Fibroblast of peridontal ligament (primary cell): ENCODE data around the gene CFAP97D2.
"Not testable (repeated sequence)": the region's sequence is repeated elsewhere in the genome, so short reads cannot be mapped to it uniquely, and the experiment has no call there.

ENCODE experiments used
- DNase-seq: peaks from one replicate; pipeline ENCODE4 v3.0.0-alpha.2; 2010; ENCODE audit errors: extremely low read depth

Gene CFAP97D2

DNA sequence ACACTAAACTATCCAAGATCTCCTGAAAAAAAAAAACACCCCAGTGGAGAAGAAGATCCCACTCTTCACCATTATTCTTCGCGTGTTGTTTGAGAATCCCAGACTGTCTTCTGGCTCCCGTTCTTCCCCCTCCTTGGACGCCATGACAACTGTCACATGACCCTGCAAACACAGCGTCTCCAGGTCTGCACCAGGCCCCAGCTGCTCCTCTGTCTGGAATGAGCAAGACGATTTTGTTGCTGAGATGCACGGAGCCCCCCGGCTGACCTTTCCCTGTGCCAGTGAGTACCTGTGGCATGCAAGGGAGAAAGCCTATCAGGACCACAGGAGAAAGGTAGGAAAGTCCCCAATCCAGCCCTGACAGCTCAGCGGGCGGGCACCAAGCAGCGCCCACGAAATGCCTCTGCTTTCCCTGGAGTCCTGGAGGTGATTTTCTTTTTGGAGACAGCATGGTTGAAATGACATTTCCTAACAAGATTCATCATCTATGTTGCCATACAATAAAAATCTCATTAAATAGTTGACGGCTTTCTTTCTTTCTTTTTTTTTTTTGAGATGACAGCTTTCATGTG lies at the start of gene CFAP97D2:
Gene CFAP97D2, plus strand, starts transcription at position 171 of the 572 bp plus-strand sequence. Its CDS starts 74 bp downstream, at position 245.
- no peak for DNase-seq

- DNase-seq = no peak
Observed at GRCh38 chr13:114129649-114130062, 49.4 kb upstream of the CFAP97D2 start.

DNA sequence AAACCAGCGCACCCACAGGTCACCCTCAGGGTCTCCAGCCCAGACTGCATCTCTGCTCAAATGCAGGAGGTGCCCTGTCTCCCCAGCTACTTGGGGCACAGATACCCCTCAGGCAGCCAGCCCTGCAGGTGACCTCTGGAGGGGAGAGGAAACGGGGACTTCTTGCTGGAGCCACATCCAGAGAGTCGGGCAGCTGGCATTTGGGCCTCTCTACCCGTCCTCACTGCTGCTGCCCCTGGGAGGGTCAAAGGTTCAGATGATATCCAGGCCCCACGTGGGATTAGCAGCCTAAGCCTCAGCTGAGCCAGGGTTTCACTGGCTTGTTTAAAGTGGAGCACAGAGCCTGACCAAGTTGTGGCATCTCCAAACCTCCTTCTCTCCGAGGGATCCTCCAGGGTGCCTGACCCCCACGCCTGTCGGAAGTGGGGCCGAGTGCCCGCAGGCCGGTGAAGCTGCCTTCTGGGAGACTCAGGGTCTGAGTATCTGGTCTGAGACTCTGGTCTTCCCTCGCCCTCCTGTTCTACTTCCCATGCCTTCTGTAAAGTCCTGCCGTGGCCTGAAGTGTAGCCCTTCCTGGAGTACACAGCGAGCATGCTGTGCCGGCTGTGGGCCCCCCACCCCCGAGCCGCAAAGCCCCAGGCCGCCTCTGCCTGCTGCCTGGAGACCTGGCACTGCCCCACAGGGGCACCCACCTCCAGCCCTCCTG lies 48.8 kb upstream of the CFAP97D2 start:
- DNase-seq = no peak

DNA sequence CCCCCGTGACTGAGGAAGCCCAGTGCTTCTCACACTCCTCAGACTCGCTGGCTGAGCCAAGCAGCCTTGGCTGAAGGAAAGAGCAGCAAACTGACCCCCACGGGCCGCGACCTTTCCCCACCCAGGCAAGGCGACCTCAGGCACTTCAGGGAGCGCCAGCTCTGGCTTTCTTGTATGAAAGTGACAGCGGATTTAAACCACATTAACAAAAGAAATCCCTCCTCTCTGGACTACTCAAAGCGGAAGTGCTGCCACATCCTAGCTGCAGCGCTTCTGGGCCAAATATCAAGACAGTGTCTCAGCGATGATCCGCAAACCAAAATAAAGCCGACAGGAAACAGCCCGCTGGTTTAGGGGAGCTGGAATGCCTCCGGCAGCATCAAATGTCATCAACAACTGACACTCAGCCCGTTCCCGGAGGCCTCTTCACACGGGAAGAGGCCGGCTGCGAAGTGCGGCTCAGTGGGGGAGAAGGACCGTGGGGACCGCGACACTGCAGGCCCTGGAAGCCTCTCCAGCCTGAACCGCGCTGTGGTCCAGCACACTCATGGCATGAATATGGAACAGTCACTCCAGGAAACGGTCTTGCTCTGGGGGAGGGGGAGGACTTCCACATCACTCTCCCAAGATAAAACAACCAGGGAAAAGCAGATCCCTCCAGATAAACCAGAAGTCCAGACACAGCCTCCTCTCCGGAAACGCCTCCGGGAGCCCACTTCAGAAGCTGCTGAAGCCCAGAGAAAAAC lies 48.0 kb upstream of the CFAP97D2 start:
- peak; percentile 74 for DNase-seq

GRCh38 chr13:114131583-114132418 lies 47.3 kb upstream of the CFAP97D2 start:
- no peak for DNase-seq

- peak; percentile 64 for DNase-seq
Observed at GRCh38 chr13:114132419-114133121, 46.5 kb upstream of the CFAP97D2 start, which contains the start of gene RASA3. RASA3 (minus strand) TSS chr13:114132623; CDS start chr13:114132489, 134 bp downstream.

DNA sequence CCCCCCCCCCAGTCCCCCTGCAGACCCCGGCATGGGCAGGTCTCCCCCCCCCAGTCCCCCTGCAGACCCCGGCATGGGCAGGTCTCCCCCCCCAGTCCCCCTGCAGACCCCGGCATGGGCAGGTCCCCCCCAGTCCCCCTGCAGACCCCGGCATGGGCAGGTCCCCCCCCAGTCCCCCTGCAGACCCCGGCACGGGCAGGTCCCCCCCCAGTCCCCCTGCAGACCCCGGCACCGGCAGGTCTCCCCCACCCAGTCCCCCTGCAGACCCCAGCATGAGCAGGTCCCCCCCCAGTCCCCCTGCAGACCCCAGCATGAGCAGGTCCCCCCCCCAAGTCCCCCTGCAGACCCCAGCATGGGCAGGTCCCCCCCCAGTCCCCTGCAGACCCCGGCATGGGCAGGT lies 45.9 kb upstream of the CFAP97D2 start:
- DNase-seq = not testable (repeated sequence)

DNA sequence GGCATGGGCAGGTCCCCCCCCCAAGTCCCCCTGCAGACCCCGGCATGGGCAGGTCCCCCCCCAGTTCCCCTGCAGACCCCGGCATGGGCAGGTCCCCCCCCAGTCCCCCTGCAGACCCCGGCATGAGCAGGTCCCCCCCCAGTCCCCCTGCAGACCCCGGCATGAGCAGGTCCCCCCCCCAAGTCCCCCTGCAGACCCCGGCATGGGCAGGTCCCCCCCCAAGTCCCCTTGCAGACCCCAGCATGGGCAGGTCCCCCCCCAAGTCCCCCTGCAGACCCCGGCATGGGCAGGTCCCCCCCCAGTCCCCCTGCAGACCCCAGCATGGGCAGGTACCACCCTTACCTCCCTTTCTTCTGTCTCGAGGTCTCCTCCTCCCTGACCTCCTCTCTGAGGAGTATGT lies 45.5 kb upstream of the CFAP97D2 start:
- DNase-seq = not testable (repeated sequence)

DNA sequence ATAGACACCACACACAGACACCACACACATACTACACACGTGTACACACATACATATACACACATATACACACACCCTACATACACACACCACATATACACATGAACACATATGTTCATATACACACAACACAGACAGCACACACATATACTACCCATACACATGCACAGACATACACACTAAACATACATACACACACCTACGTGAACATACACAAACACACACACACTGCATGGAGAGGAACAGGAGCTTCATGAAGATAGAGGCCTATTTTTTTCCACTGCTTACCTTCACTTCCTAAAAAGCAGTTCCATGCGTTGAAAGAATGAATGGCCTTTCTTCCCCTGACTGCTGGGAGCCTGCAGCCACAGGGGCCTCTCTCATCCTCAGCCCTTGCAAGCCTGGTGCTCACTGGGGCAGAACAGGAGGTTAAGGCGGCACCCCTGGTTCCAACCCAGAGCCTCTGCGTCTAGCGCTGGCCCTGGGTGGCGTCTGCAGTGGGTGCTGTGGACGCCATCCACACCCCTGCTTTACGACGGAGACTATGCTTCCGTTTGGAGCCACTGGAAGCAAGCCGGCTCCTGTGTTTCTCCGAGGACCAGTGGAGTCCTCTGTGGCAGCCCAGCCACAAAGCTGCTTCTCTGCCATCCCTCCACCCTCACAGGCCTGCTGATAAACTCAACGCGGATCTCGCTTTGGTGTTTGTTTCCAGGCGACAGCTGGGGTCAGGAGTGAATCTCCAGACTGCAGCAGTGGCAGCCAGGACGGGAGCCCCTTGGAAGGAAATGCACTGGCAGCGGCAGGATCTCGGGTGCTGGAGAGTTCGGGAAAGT lies 44.7 kb upstream of the CFAP97D2 start:
- DNase-seq = no peak

GRCh38 chr13:114134944-114135610 lies 44.0 kb upstream of the CFAP97D2 start:
- no peak for DNase-seq

GRCh38 chr13:114135731-114136171 lies 43.3 kb upstream of the CFAP97D2 start:
- no peak for DNase-seq

DNA sequence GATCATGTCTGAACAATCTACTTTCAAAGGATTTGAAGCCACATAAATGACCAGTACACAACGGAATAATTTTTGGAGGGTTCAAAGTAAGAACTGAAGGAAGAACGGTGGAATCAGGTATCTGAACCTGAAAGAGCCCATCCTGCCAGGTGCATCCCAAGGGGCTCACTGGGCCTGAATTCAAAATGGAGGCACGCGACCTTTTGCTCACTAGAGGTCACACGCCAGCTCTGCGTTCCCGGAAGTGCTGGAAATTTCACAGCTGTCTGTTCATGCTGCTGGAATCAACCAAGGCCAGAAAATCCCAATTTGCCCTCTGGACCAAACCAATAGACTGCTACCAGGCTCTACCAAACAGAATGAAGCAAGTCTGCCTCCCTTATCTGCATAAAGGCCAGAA lies 42.5 kb upstream of the CFAP97D2 start:
- no peak for DNase-seq

GRCh38 chr13:114140131-114140905 lies 38.7 kb upstream of the CFAP97D2 start:
- DNase-seq = peak; percentile 12

GRCh38 chr13:114140906-114141250 lies 38.2 kb upstream of the CFAP97D2 start:
- DNase-seq = no peak

GRCh38 chr13:114141261-114141996 lies 37.6 kb upstream of the CFAP97D2 start:
- DNase-seq = no peak

DNA sequence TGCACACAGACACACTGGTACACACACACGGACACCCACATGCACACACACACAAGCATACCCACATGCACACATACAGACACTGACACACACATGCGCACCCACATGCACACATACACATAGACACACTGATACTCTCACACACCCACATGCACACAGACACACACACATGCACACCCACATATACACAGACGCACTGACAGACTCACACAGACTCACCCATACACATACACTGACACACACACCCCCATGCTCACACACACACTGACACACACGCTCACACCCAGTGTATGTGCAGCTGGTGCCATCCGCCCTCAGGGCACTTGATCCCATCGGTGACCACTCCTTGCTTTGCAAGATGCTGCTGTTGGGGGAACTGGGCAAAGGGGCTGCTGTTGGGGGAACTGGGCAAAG lies 36.9 kb upstream of the CFAP97D2 start:
- no peak for DNase-seq

DNA sequence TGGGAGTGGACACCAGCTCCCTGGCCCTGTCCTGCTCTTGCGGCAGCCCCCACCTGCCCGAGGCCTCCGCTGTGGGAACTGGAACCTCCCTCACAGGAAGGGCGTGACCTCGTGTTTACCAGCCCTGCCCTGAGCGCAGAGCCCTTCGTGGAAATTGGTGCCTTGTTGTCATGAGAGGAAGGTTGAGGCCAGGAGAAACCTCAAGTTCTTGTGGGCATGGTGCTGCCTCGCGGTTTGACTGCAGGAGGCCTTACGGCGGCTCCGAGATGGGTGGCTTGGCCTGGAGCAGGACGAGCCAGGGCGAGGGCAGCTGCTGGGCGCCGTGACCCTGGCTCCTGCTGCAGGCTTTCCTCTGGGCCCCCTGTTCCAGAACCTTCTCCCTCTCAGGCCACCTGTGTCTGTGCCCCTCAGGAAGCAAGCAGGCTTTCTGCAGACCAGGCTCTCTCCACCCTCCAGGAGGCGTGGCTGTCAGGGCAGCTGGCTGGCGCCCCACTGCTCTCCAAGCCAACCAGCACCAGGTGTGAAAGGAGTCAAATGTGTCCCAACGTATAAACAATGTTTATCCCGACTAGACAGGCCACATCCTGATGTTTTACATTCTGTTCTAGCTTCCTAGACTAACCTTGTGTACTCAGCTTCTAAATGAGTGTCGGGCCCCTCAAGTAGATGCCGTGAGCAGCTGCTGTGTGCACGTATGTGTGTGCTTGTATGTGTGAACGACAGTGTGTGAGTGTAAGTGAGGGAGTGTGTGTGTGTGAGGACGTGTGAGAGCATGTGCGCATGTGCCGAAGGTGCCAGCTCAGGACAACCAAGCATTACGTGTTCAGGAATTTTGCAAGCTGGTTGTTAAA lies 36.2 kb upstream of the CFAP97D2 start:
- DNase-seq = no peak
